Measurements from ENCODE around the gene ACAD10.

ACAD10 gene

DNA sequence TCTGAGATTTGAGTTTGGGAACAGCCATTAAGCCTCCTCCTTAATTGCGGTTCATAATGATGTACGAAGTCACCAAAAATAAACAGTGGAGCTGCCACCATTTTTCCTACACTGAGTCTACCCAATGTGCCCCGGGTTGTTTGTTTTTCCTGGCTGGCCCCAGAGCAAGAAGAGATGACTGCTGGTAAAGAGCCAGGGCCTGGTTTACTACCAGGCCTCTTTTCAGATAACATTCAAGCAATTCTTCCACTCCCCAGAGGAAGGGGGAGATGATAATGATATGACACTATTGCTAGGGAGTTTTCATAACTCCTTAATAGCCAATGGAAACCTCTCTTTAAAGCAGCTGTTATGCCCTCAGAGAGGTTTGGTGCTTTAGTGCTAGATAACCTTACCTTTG lies 42.4 kb upstream of the ACAD10 start (continued):
- TF ChIP-seq ZBTB21 (tag by site-specific recombination; IDR thresholded peaks at IDR 0.05) (peak; percentile 86), ZNF521 (tag by site-specific recombination; IDR thresholded peaks at IDR 0.05) (no peak), ZNF132 (tag by site-specific recombination; IDR thresholded peaks at IDR 0.05; ENCODE audit: borderline replicate concordance) (no peak), ZNF48 (tag by site-specific recombination; IDR thresholded peaks at IDR 0.05) (no peak), ZNF837 (tag by site-specific recombination; IDR thresholded peaks at IDR 0.05) (no peak), FEZF1 (tag by site-specific recombination; IDR thresholded peaks at IDR 0.05) (peak; percentile 73), ZNF560 (tag by site-specific recombination; IDR thresholded peaks at IDR 0.05; ENCODE audit: borderline replicate concordance) (no peak), ZNF23 (tag by site-specific recombination; IDR thresholded peaks at IDR 0.05; ENCODE audit: borderline replicate concordance) (no peak), ZXDB (tag by site-specific recombination; IDR thresholded peaks at IDR 0.05) (peak; percentile 82), ZNF114 (tag by site-specific recombination; IDR thresholded peaks at IDR 0.05) (no peak), ZNF660 (tag by site-specific recombination; IDR thresholded peaks at IDR 0.05) (no peak), ZNF416 (tag by site-specific recombination; IDR thresholded peaks at IDR 0.05) (no peak), SP7 (tag by site-specific recombination; IDR thresholded peaks at IDR 0.05) (peak; percentile 49; the same call in 1 of the 2 replicates), TRIM28 (IDR thresholded peaks at IDR 0.05; ENCODE audit: borderline replicate concordance, low read length) (no peak; the same call in 1 of the 2 replicates), ZNF223 (tag by site-specific recombination; IDR thresholded peaks at IDR 0.05) (no peak), ZNF426 (tag by site-specific recombination; IDR thresholded peaks at IDR 0.05) (no peak), ZNF654 (tag by site-specific recombination; IDR thresholded peaks at IDR 0.05; ENCODE audit: low read depth) (no peak), ZNF561 (tag by site-specific recombination; IDR thresholded peaks at IDR 0.05; ENCODE audit: borderline replicate concordance) (peak; percentile 68; the same call in 1 of the 2 replicates), ZNF792 (tag by site-specific recombination; IDR thresholded peaks at IDR 0.05) (no peak), BCL11B (tag by site-specific recombination; IDR thresholded peaks at IDR 0.05; ENCODE audit: low read depth) (no peak), ZBTB17 (tag by site-specific recombination; IDR thresholded peaks at IDR 0.05) (peak; percentile 63), ZNF510 (tag by site-specific recombination; IDR thresholded peaks at IDR 0.05; ENCODE audit: insufficient replicate concordance) (no peak), ZBTB20 (tag by site-specific recombination; IDR thresholded peaks at IDR 0.05) (peak; percentile 39; the same call in 1 of the 2 replicates), GLI4 (tag by site-specific recombination; IDR thresholded peaks at IDR 0.05) (no peak), ZNF394 (tag by site-specific recombination; IDR thresholded peaks at IDR 0.05; ENCODE audit: borderline replicate concordance) (no peak), HOXD13 (CRISPR knock-in tag; IDR thresholded peaks at IDR 0.05; ENCODE audit: borderline replicate concordance) (no peak), ZFP3 (tag by site-specific recombination; IDR thresholded peaks at IDR 0.05; ENCODE audit: low read depth) (no peak), ZNF624 (tag by site-specific recombination; IDR thresholded peaks at IDR 0.05) (no peak), ZNF24 (tag by site-specific recombination; IDR thresholded peaks at IDR 0.05) (peak; percentile 52; the same call in 1 of the 2 replicates)
- TF ChIP-seq, protein P1, sequence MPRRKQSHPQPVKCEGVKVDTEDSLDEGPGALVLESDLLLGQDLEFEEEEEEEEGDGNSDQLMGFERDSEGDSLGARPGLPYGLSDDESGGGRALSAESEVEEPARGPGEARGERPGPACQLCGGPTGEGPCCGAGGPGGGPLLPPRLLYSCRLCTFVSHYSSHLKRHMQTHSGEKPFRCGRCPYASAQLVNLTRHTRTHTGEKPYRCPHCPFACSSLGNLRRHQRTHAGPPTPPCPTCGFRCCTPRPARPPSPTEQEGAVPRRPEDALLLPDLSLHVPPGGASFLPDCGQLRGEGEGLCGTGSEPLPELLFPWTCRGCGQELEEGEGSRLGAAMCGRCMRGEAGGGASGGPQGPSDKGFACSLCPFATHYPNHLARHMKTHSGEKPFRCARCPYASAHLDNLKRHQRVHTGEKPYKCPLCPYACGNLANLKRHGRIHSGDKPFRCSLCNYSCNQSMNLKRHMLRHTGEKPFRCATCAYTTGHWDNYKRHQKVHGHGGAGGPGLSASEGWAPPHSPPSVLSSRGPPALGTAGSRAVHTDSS (tag by site-specific recombination; IDR thresholded peaks at IDR 0.05), result no peak
- TF ChIP-seq, protein P2, sequence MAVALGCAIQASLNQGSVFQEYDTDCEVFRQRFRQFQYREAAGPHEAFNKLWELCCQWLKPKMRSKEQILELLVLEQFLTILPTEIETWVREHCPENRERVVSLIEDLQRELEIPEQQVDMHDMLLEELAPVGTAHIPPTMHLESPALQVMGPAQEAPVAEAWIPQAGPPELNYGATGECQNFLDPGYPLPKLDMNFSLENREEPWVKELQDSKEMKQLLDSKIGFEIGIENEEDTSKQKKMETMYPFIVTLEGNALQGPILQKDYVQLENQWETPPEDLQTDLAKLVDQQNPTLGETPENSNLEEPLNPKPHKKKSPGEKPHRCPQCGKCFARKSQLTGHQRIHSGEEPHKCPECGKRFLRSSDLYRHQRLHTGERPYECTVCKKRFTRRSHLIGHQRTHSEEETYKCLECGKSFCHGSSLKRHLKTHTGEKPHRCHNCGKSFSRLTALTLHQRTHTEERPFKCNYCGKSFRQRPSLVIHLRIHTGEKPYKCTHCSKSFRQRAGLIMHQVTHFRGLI (tag by site-specific recombination; IDR thresholded peaks at IDR 0.05), result no peak
- TF ChIP-seq, protein P3, sequence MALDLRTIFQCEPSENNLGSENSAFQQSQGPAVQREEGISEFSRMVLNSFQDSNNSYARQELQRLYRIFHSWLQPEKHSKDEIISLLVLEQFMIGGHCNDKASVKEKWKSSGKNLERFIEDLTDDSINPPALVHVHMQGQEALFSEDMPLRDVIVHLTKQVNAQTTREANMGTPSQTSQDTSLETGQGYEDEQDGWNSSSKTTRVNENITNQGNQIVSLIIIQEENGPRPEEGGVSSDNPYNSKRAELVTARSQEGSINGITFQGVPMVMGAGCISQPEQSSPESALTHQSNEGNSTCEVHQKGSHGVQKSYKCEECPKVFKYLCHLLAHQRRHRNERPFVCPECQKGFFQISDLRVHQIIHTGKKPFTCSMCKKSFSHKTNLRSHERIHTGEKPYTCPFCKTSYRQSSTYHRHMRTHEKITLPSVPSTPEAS (tag by site-specific recombination; IDR thresholded peaks at IDR 0.05), result no peak
- TF ChIP-seq, protein P4, sequence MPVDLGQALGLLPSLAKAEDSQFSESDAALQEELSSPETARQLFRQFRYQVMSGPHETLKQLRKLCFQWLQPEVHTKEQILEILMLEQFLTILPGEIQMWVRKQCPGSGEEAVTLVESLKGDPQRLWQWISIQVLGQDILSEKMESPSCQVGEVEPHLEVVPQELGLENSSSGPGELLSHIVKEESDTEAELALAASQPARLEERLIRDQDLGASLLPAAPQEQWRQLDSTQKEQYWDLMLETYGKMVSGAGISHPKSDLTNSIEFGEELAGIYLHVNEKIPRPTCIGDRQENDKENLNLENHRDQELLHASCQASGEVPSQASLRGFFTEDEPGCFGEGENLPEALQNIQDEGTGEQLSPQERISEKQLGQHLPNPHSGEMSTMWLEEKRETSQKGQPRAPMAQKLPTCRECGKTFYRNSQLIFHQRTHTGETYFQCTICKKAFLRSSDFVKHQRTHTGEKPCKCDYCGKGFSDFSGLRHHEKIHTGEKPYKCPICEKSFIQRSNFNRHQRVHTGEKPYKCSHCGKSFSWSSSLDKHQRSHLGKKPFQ (tag by site-specific recombination; IDR thresholded peaks at IDR 0.05), result no peak
- TF ChIP-seq, protein P5, sequence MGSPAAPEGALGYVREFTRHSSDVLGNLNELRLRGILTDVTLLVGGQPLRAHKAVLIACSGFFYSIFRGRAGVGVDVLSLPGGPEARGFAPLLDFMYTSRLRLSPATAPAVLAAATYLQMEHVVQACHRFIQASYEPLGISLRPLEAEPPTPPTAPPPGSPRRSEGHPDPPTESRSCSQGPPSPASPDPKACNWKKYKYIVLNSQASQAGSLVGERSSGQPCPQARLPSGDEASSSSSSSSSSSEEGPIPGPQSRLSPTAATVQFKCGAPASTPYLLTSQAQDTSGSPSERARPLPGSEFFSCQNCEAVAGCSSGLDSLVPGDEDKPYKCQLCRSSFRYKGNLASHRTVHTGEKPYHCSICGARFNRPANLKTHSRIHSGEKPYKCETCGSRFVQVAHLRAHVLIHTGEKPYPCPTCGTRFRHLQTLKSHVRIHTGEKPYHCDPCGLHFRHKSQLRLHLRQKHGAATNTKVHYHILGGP (tag by site-specific recombination; IDR thresholded peaks at IDR 0.05), result no peak
- TF ChIP-seq, protein P6, sequence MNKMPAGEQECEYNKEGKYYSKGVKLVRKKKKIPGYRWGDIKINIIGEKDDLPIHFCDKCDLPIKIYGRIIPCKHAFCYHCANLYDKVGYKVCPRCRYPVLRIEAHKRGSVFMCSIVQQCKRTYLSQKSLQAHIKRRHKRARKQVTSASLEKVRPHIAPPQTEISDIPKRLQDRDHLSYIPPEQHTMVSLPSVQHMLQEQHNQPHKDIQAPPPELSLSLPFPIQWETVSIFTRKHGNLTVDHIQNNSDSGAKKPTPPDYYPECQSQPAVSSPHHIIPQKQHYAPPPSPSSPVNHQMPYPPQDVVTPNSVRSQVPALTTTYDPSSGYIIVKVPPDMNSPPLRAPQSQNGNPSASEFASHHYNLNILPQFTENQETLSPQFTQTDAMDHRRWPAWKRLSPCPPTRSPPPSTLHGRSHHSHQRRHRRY (tag by site-specific recombination; IDR thresholded peaks at IDR 0.05), result no peak

All from HEK293 (cell line).